ENCODE measurements around the gene RUSF1.
"Not testable (repeated sequence)": the region's sequence is repeated elsewhere in the genome, so short reads cannot be mapped to it uniquely, and the experiment has no call there.

The RUSF1 gene

GRCh38 chr16:31486045-31486444 lies 22.1 kb downstream of the RUSF1 start:
- Mint-ChIP-seq H3K9me3 (no peaks in the 10 kb centered on the region), H3K27me3 (peaks cover 64% of the 10 kb centered on the region), H3K4me1 (peaks cover 17% of the 10 kb centered on the region), H3K4me3 (peak overlapping the region; percentile 44), H3K36me3 (no peaks in the 10 kb centered on the region), H3K27ac (peak overlapping the region; percentile 50)
- CTCF ChIA-PET, result interaction anchor here (0.9 kb wide), 1 partner anchor 383 kb away, joined by 3 read pairs; no protein-coding TSS in a partner anchor
- no peak for DNase-seq

GRCh38 chr16:31485571-31485970 lies 22.6 kb downstream of the RUSF1 start:
- no peaks in the 10 kb centered on the region for H3K9me3 Mint-ChIP-seq
- H3K27me3 Mint-ChIP-seq, result peaks cover 69% of the 10 kb centered on the region
- no peak overlapping the region for H3K27ac Mint-ChIP-seq
- peaks cover 17% of the 10 kb centered on the region for H3K4me1 Mint-ChIP-seq
- H3K4me3 Mint-ChIP-seq, result no peak overlapping the region
- no peak for DNase-seq
- H3K36me3 Mint-ChIP-seq, result no peaks in the 10 kb centered on the region
- CTCF ChIA-PET, result interaction anchor here (0.9 kb wide), 1 partner anchor 384 kb away, joined by 3 read pairs; no protein-coding TSS in a partner anchor

GRCh38 chr16:31484491-31485171 lies 23.6 kb downstream of the RUSF1 start:
- Mint-ChIP-seq H3K4me1 (peaks cover 16% of the 10 kb centered on the region), H3K9me3 (no peaks in the 10 kb centered on the region), H3K27ac (no peak overlapping the region), H3K4me3 (no peak overlapping the region), H3K36me3 (no peaks in the 10 kb centered on the region), H3K27me3 (peaks cover 73% of the 10 kb centered on the region)
- CTCF ChIA-PET, result interaction anchor here (0.9 kb wide), 1 partner anchor 385 kb away, joined by 3 read pairs; no protein-coding TSS in a partner anchor
- no peak for DNase-seq

GRCh38 chr16:31484048-31484447 lies 24.1 kb downstream of the RUSF1 start:
- CTCF ChIA-PET, H3K27ac Mint-ChIP-seq, H3K36me3 Mint-ChIP-seq, DNase-seq, H3K9me3 Mint-ChIP-seq, H3K4me3 Mint-ChIP-seq: not testable (repeated sequence)
- Mint-ChIP-seq H3K27me3 (peaks cover 79% of the 10 kb centered on the region), H3K4me1 (peaks cover 14% of the 10 kb centered on the region)

GRCh38 chr16:31483081-31483480 lies 25.1 kb downstream of the RUSF1 start, which contains the start of gene SLC5A2:
Gene SLC5A2, plus strand, starts transcription at chr16:31483123. Its CDS starts 14 bp downstream, at chr16:31483137.
- Mint-ChIP-seq H3K4me1 (peaks cover 15% of the 10 kb centered on the region), H3K27me3 (peaks cover 89% of the 10 kb centered on the region), H3K27ac (no peak within 1 kb of the TSS), H3K9me3 (no peaks in the 10 kb centered on the region), H3K36me3 (no peaks in the 10 kb centered on the region), H3K4me3 (no peak within 1 kb of the TSS)
- CTCF ChIA-PET, result interaction anchor here (0.7 kb wide), 1 partner anchor 24 kb away, joined by 3 read pairs; no protein-coding TSS in a partner anchor
- no peak for DNase-seq

- no peak overlapping the region for H3K27ac Mint-ChIP-seq
- DNase-seq, result no peak
- peaks cover 19% of the 10 kb centered on the region for H3K4me1 Mint-ChIP-seq
- CTCF ChIA-PET, result interaction anchor here (1.1 kb wide), 1 partner anchor 387 kb away, joined by 3 read pairs; no protein-coding TSS in a partner anchor
- H3K4me3 Mint-ChIP-seq, result no peak overlapping the region
- peaks cover 90% of the 10 kb centered on the region for H3K27me3 Mint-ChIP-seq
- H3K36me3 Mint-ChIP-seq, result no peaks in the 10 kb centered on the region
- H3K9me3 Mint-ChIP-seq, result no peaks in the 10 kb centered on the region
These were observed 27.2 kb downstream of the RUSF1 start for GRCh38 chr16:31480851-31481536.

GRCh38 chr16:31479751-31480150 lies 28.4 kb downstream of the RUSF1 start:
- Mint-ChIP-seq H3K4me1 (peaks cover 23% of the 10 kb centered on the region), H3K27ac (no peak overlapping the region), H3K36me3 (no peaks in the 10 kb centered on the region), H3K27me3 (peaks cover 90% of the 10 kb centered on the region), H3K4me3 (no peak overlapping the region), H3K9me3 (no peaks in the 10 kb centered on the region)
- no peak for DNase-seq
- CTCF ChIA-PET, result interaction anchor here (1.1 kb wide), 1 partner anchor 389 kb away, joined by 3 read pairs; no protein-coding TSS in a partner anchor

- no peak overlapping the region for H3K4me3 Mint-ChIP-seq
- H3K4me1 Mint-ChIP-seq, result peaks cover 23% of the 10 kb centered on the region
- H3K9me3 Mint-ChIP-seq, result no peaks in the 10 kb centered on the region
- DNase-seq, result no peak
- H3K27me3 Mint-ChIP-seq, result peaks cover 90% of the 10 kb centered on the region
- CTCF ChIA-PET, result interaction anchor here (0.6 to 1.9 kb wide), 2 partner anchors 15 to 18 kb away, joined by 3 to 5 read pairs; no protein-coding TSS in a partner anchor
- H3K27ac Mint-ChIP-seq, result no peak overlapping the region
- no peaks in the 10 kb centered on the region for H3K36me3 Mint-ChIP-seq
These were observed 29.2 kb downstream of the RUSF1 start for GRCh38 chr16:31478956-31479355.

GRCh38 chr16:31477220-31478216 lies 30.7 kb downstream of the RUSF1 start:
- peak overlapping the region; percentile 82 for H3K4me3 Mint-ChIP-seq
- H3K27ac Mint-ChIP-seq, result no peak overlapping the region
- H3K9me3 Mint-ChIP-seq, result no peaks in the 10 kb centered on the region
- H3K4me1 Mint-ChIP-seq, result peaks cover 31% of the 10 kb centered on the region
- H3K36me3 Mint-ChIP-seq, result peaks cover under 1% of the 10 kb centered on the region
- DNase-seq, result peak; percentile 65
- CTCF ChIA-PET, result interaction anchor here (1.9 to 3.2 kb wide), 2 partner anchors 17 kb away, joined by 5 to 19 read pairs; no protein-coding TSS in a partner anchor
- peaks cover 92% of the 10 kb centered on the region for H3K27me3 Mint-ChIP-seq

- peak overlapping the region; percentile 82 for H3K4me3 Mint-ChIP-seq
- H3K9me3 Mint-ChIP-seq, result no peaks in the 10 kb centered on the region
- H3K4me1 Mint-ChIP-seq, result peaks cover 33% of the 10 kb centered on the region
- peak; percentile 95 for DNase-seq
- H3K36me3 Mint-ChIP-seq, result peaks cover 2% of the 10 kb centered on the region
- CTCF ChIA-PET, result interaction anchor here (3.2 kb wide), 1 partner anchor 16 kb away, joined by 19 read pairs; no protein-coding TSS in a partner anchor
- peaks cover 93% of the 10 kb centered on the region for H3K27me3 Mint-ChIP-seq
- H3K27ac Mint-ChIP-seq, result peak overlapping the region; percentile 75
These were observed 31.6 kb downstream of the RUSF1 start for GRCh38 chr16:31476303-31477219.

- DNase-seq, result peak; percentile 38
- Mint-ChIP-seq H3K36me3 (peaks cover 2% of the 10 kb centered on the region), H3K4me3 (peak overlapping the region; percentile 82), H3K4me1 (peaks cover 35% of the 10 kb centered on the region), H3K27me3 (peaks cover 95% of the 10 kb centered on the region), H3K9me3 (no peaks in the 10 kb centered on the region), H3K27ac (no peak overlapping the region)
- CTCF ChIA-PET, result interaction anchor here (2.3 to 3.2 kb wide), 2 partner anchors 15 to 392 kb away, joined by 6 to 19 read pairs; no protein-coding TSS in a partner anchor
These were observed 32.3 kb downstream of the RUSF1 start for GRCh38 chr16:31475946-31476302.

GRCh38 chr16:31474773-31475738 lies 33.1 kb downstream of the RUSF1 start:
- Mint-ChIP-seq H3K4me1 (peaks cover 35% of the 10 kb centered on the region), H3K36me3 (peaks cover 2% of the 10 kb centered on the region), H3K4me3 (no peak overlapping the region), H3K27me3 (peaks cover 99% of the 10 kb centered on the region), H3K27ac (no peak overlapping the region), H3K9me3 (no peaks in the 10 kb centered on the region)
- CTCF ChIA-PET, result interaction anchor here (2.3 to 3.2 kb wide), 2 partner anchors 14 to 393 kb away, joined by 6 to 19 read pairs; no protein-coding TSS in a partner anchor
- DNase-seq, result no peak
